NCI-H526 (cell line): ENCODE measurements around the gene CYP2J2.
"Not testable (repeated sequence)": the region's sequence is repeated elsewhere in the genome, so short reads cannot be mapped to it uniquely, and the experiment has no call there.

ENCODE experiments used
- DNase-seq, 2 experiments: peaks; one replicate each; lab custom pipeline; 2025; lab: John Stamatoyannopoulos, UW

CYP2J2 gene

DNA sequence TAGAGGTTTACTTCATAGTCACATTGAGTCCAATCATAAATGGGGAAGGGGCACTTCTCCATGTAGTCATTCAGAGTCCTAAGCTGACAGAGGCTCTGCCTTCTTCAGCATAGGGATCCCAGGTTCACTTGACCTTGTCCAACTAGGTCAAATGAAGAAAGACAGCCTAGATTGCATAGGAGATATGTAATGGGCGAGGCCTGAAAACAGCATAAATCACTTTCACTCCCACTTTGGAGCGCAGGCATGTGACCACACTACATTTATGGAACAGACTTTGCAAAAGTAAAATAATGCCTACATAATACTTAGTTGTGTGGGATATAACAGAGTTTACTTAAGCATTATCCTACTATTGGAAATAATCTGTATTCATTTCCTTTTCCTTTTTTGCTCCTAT is 60.1 kb downstream of the CYP2J2 start:
- no peak for DNase-seq

DNA sequence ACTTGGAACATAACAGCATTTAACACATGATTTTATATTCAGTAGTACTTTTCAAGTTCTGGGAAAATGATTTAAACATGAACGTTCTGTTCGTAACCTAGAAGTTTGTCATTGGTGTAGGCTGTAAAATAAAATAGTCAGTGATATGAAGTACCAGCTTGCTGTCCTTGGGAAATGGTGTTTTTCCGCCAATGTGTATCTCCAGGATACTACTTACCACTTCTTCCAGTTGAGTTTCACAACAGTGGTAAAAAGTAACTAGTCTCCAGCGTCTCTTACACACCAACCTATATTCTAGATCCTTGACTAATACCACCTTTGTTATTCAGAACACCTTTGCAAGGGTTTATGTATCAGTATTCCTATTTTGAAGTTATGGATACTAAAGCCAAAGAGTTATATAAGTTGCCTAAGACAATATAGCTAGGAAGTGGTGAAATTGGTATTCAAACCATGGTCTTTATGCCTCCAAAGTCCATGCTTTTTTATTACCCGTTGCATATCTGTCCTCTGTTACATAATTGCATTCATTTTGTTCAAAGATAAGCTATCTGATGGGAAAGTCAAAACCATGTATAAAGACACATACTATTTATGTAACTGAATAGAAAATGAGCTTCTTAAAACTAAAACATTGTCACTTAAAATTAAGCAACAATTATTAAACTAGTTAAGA is 68.8 kb downstream of the CYP2J2 start:
- no peak for DNase-seq

DNA sequence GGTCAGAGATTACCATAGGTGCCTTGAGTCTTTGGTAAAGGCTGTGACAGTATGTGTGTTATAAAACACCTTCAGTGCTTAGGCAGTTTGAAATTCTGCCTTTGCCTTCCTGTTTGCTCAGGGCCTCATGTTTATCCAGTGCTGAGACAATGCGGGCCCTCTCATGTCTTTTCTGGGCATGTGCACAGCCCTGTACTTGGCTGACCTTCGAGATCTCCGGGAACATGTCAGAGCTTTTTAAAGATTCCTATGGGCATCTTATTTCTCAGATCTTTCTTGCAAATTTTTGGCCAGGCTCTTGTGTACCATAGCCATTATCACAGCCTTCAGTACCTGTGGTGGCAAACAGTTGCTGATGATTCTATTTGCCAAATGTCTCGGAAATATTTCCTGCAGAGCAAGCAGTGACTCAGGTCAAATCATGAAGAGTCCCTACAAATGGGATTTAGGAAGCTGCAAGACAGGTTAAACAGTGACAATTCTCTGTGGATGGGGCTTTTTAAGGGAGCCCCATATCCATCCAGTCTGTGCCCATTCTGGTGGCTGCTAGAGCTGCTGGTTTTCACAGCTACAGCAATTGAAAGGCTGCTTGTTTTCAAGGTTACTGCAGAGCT is 69.7 kb downstream of the CYP2J2 start:
- no peak for DNase-seq

DNA sequence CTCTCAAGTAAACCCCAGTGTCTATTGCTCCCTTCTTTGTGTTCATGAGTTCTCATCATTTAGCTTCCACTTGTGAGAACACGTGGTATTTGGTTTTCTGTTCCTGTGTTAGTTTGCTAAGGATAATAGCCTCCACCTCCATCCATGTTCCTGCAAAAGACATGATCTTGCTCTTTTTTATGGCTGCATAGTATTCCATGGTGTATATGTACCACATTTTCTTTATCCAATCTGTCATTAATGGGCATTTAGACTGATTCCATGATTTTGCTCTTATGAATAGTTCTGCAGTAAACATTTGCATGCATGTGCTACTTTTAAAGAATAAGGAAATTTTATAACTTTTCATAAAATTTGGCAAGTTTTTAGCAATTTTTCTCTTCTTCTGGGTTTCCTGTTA is 71.3 kb downstream of the CYP2J2 start:
- not testable (repeated sequence) for DNase-seq

DNA sequence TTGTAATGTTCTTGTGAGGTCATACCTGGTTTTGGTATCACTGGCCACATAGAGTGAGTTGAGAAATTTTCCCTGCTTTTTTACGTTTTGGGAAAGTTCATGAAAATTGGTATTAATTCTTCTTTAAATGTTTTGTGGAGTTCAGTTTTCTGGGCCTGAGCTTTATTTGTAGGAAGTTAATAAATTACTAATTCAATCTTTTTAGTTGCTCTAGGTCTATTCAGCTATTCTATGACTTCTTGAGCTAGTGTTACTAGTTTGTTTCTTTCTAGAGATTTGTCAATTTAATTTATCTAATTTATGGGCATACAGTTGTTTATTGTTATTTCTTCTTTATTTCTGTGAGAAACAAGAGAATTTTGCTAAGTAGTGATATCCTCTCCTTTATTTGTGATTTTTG is 74.5 kb downstream of the CYP2J2 start:
- no peak for DNase-seq

DNA sequence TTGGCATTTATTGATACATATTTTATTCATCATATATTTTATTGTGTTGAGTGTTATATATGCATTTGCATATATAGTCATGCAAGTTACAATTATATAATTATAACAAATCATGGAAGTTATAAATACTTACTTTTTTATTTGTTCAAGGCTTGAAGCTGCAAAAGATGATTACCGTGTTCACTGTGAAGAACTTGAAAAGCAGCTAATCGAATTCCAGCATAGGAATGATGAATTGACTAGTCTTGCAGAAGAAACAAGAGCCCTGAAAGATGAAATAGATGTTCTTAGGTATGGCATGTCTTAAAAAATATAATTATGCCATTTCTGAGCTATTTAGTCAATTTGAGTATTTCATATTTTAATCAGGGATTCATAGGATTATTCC is 79.7 kb downstream of the CYP2J2 start:
- no peak for DNase-seq

DNA sequence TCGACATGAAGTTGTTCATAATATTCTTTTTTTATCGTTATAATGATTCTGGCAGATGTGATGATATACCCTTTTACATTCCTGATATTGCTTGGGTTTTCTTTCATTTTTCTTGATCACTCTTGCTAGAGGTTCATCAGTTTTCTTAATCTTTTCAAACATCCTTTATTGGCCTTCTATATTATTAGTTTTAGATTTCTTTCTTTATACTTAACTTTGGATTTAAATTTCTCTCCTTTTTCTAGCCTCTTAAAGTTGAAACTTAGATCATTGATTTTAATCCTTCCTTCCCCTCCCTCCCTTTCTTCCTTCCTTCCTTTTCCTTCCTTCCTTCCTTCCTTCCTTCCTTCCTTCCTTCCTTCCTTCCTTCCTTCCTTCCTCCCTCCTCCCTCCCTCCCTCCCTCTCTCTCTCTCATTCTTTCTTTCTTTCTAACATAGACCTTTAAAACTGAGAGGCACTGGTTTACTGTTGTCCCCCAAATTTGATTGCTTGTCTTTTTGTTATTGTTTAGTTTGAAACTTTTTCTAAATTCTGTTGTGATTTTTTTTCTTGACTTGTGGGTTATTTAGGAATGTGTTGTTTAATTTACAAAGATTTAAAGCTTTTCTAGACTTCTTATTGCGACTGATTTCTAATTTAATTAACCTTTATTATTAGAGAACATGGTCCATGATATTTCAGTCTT is 80.2 kb downstream of the CYP2J2 start:
- no peak for DNase-seq

DNA sequence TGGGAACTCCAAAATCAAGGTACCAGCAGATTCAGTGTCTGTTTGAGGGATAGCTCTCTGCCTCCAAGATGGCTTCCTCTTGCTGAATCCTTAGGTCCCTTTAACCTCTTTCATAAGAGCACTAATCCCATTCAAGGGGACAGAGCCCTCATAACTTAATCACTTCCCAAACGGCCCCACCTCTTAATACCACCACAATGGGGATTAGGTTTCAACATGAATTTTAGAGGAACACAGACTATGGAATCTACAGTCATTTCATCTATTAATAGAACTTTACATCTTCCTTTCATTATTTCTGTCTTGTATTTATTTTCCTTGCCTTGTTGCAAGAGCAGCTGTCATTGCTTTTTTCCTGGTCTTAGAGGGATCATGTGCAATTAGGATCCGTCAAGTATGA is 81.5 kb downstream of the CYP2J2 start:
- no peak for DNase-seq
